HepG2 (cell line): ENCODE measurements around the gene PDP2. TPM values are rescaled to one million over a fixed set of nuclear protein-coding genes. Genes with fewer than 3 reads are reported as not detected.

ENCODE experiments used
- ARNT2 ChIP-seq: sonication (generic); formaldehyde crosslinking; IDR thresholded peaks from 2 replicates; pipeline ENCODE4 v1.8.0; 2022; ENCODE audit warnings: mild to moderate bottlenecking, low read depth, missing genetic modification reagents, moderate library complexity
- ATM ChIP-seq: fragments of 450-650 bp; IDR thresholded peaks from 2 replicates; pipeline ENCODE4 v1.7.1; 2017; ENCODE audit warnings: mild to moderate bottlenecking, borderline replicate concordance
- DR1 ChIP-seq: sonication (generic); formaldehyde crosslinking; IDR thresholded peaks from 2 replicates; pipeline ENCODE4 v1.8.0; 2021; ENCODE audit warnings: mild to moderate bottlenecking, missing genetic modification reagents, inconsistent platforms
- GABPA ChIP-seq, 2 experiments: IDR thresholded peaks; 2 replicates each; pipeline ENCODE4 v1.6.1; 2011 to 2016; ENCODE audit warnings: low read depth in 2 of 2, low read length in 1 of 2, missing biosample characterization in 1 of 2, missing genetic modification characterization in 1 of 2
- GLI4 ChIP-seq: sonication (generic); formaldehyde crosslinking; IDR thresholded peaks from 2 replicates; pipeline ENCODE4 v1.5.1; 2020; ENCODE audit warnings: missing genetic modification reagents, mild to moderate bottlenecking, moderate library complexity, borderline replicate concordance
- IKZF4 ChIP-seq: sonication (generic); formaldehyde crosslinking; IDR thresholded peaks from 2 replicates; pipeline ENCODE4 v1.5.1; 2020; ENCODE audit warnings: borderline replicate concordance, mild to moderate bottlenecking, low read depth, missing genetic modification reagents; ENCODE audit errors: not compliant biosample characterization
- LCORL ChIP-seq, 2 experiments: fragments of 450-650 bp in 1 of 2; sonication (generic) in 1 of 2; formaldehyde crosslinking in 1 of 2; IDR thresholded peaks; 2 replicates each; pipeline versions ENCODE4 v1.5.0 to v1.6.1; 2017 to 2020; ENCODE audit warnings: antibody characterized with exemption in 1 of 2, missing genetic modification reagents in 1 of 2
- NR1H2 ChIP-seq: sonication (generic); formaldehyde crosslinking; IDR thresholded peaks from 2 replicates; pipeline ENCODE4 v1.8.1; 2022; ENCODE audit warnings: low read depth, missing genetic modification reagents, borderline replicate concordance
- THAP8 ChIP-seq: sonication (generic); formaldehyde crosslinking; IDR thresholded peaks from 2 replicates; pipeline ENCODE4 v1.5.1; 2020; ENCODE audit warnings: missing genetic modification reagents, mild to moderate bottlenecking, borderline replicate concordance
- ZFX ChIP-seq: sonication (generic); formaldehyde crosslinking; IDR thresholded peaks from 2 replicates; pipeline ENCODE4 v1.4.0; 2020; ENCODE audit warnings: mild to moderate bottlenecking, low read depth, missing genetic modification reagents, moderate library complexity
- ZIK1 ChIP-seq: sonication (generic); formaldehyde crosslinking; IDR thresholded peaks from 2 replicates; pipeline ENCODE4 v1.5.0; 2020; ENCODE audit warnings: mild to moderate bottlenecking, low read depth, missing genetic modification reagents, borderline replicate concordance
- ZNF282 ChIP-seq: fragments of 450-650 bp; IDR thresholded peaks from 2 replicates; pipeline ENCODE4 v1.6.1; 2018; ENCODE audit not compliant: partially characterized antibody
- ZNF407 ChIP-seq: sonication (generic); formaldehyde crosslinking; IDR thresholded peaks from one replicate; pipeline ENCODE4 v1.5.1; 2020; ENCODE audit warnings: mild to moderate bottlenecking, missing genetic modification reagents; ENCODE audit errors: not compliant biosample characterization
- ZNF543 ChIP-seq: sonication (generic); formaldehyde crosslinking; IDR thresholded peaks from 2 replicates; pipeline ENCODE4 v1.4.0; 2020; ENCODE audit warnings: mild to moderate bottlenecking, missing genetic modification reagents
- ZNF574 ChIP-seq: sonication (generic); formaldehyde crosslinking; IDR thresholded peaks from 2 replicates; pipeline ENCODE4 v1.4.0; 2020; ENCODE audit warnings: missing genetic modification reagents
- ZNF83 ChIP-seq: sonication (generic); formaldehyde crosslinking; IDR thresholded peaks from 2 replicates; pipeline ENCODE4 v1.4.0; 2020; ENCODE audit warnings: missing genetic modification reagents, mild to moderate bottlenecking, borderline replicate concordance
- polyA plus RNA-seq, 8 experiments: library from polyadenylated mRNA; depleted of rRNA in 3 of 8; stranded (reverse) in 7 of 8; unstranded in 1 of 8; fragments of >200 nt; fragmentation: Illumina TruSeq in 4 of 8; extraction: Trizol in 4 of 8; gene quantifications; 2 replicates each; pipeline versions ENCODE4 v1.2.1 to v1.2.3, GENCODE V29; 2011 to 2016; ENCODE audit warnings: low read depth in 4 of 8, missing spikeins in 1 of 8, mixed read lengths in 1 of 8; ENCODE audit not compliant: insufficient read depth in 1 of 8
- total RNA-seq, 5 experiments: library from RNA; depleted of rRNA; stranded (reverse); fragments of >200 nt; fragmentation: Illumina TruSeq; extraction: Trizol; gene quantifications; 2 replicates each; pipeline ENCODE4 v1.2.3, GENCODE V29; 2016; ENCODE audit warnings: low read depth in 1 of 5

PDP2 gene
- total and polyA plus RNA-seq, 2 of the 13 experiments (the other 11 are each of a cell fraction or from before 2014, with no cell fraction given), result 12.8 to 15.8 TPM

GRCh38 chr16:66880288-66881013, at the start of gene PDP2 (continued):
- TF ChIP-seq ZNF282 (no peak), ZFX (CRISPR knock-in tag) (peak; percentile 98), THAP8 (CRISPR knock-in tag) (peak; percentile 86), IKZF4 (CRISPR knock-in tag) (peak; percentile 97), GABPA (IDR thresholded peaks at IDR 0.05; ENCODE audit: low read depth, low read length) (no peak), GABPA (CRISPR knock-in tag; IDR thresholded peaks at IDR 0.05; ENCODE audit: low read depth) (peak; percentile 81), ZNF83 (peak; percentile 66), ZNF574 (CRISPR knock-in tag) (peak; percentile 78; the same call in 1 of the 2 replicates), ZNF407 (CRISPR knock-in tag) (peak; percentile 98), ATM (no peak), ZIK1 (CRISPR knock-in tag) (peak; percentile 65; the same call in 1 of the 2 replicates), ARNT2 (CRISPR knock-in tag) (peak; percentile 79; the same call in 1 of the 2 replicates), DR1 (peak; percentile 58; the same call in 1 of the 2 replicates), ZNF543 (CRISPR knock-in tag) (peak; percentile 96), GLI4 (CRISPR knock-in tag) (no peak), LCORL (IDR thresholded peaks at IDR 0.05) (no peak), LCORL (CRISPR knock-in tag; IDR thresholded peaks at IDR 0.05) (peak; percentile 85; the same call in 1 of the 2 replicates), NR1H2 (CRISPR knock-in tag) (peak; percentile 96)
